Glutamatergic neuron (in vitro differentiated cells): ENCODE results near the gene AHSG. TPM values are rescaled to one million over a fixed set of nuclear protein-coding genes. Genes with fewer than 3 reads are reported as not detected.

Experiments
- DNase-seq: peaks from one replicate; pipeline ENCODE4 v3.0.0; 2022
- H3K27ac Mint-ChIP-seq: one replicate; pipeline ENCODE4 v1.8.0; 2020; ENCODE audit warnings: mild to moderate bottlenecking, mixed read lengths, inconsistent platforms; ENCODE audit not compliant: unreplicated experiment
- H3K27me3 Mint-ChIP-seq: one replicate; pipeline ENCODE4 v1.8.0; 2020; ENCODE audit warnings: mild to moderate bottlenecking, moderate library complexity, mixed read lengths, inconsistent platforms; ENCODE audit not compliant: unreplicated experiment
- H3K36me3 Mint-ChIP-seq: one replicate; pipeline ENCODE4 v1.8.0; 2020; ENCODE audit warnings: mild to moderate bottlenecking, mixed read lengths, inconsistent platforms; ENCODE audit not compliant: unreplicated experiment
- H3K4me1 Mint-ChIP-seq: one replicate; pipeline ENCODE4 v1.8.0; 2020; ENCODE audit warnings: mild to moderate bottlenecking, low read depth, mixed read lengths, inconsistent platforms; ENCODE audit not compliant: unreplicated experiment
- H3K4me3 Mint-ChIP-seq: one replicate; pipeline ENCODE4 v1.8.0; 2020; ENCODE audit warnings: mild to moderate bottlenecking, mixed read lengths, inconsistent platforms; ENCODE audit not compliant: unreplicated experiment
- H3K9me3 Mint-ChIP-seq: one replicate; pipeline ENCODE4 v1.8.0; 2020; ENCODE audit warnings: mild to moderate bottlenecking, moderate library complexity, mixed read lengths, inconsistent platforms; ENCODE audit not compliant: unreplicated experiment
- CTCF ChIP-seq: fragments of 200-600 bp; sonication (generic); IDR thresholded peaks from one replicate; pipeline ENCODE4 v1.5.0; 2021; ENCODE audit not compliant: partially characterized antibody, unreplicated experiment
- total RNA-seq: library from RNA; stranded (reverse); fragmentation: NEBNext Ultra II Directional; extraction: Animal tissue kit (Norgen Biotek cat#: 25700); gene quantifications from one replicate; pipeline ENCODE4 v1.2.1, GENCODE V29; 2021; ENCODE audit not compliant: unreplicated experiment

Gene AHSG
- total RNA-seq, 1 donor from 2014 or later: not detected

GRCh38 chr3:186613637-186614265 is 891 bp downstream of the AHSG start:
- H3K4me3 Mint-ChIP-seq: no peak overlapping the region
- no peak overlapping the region for H3K27ac Mint-ChIP-seq
- H3K9me3 Mint-ChIP-seq: peaks cover 5% of the 10 kb centered on the region
- peaks cover 1% of the 10 kb centered on the region for H3K4me1 Mint-ChIP-seq
- no peak for DNase-seq
- TF ChIP-seq CTCF: no peak
- no peaks in the 10 kb centered on the region for H3K36me3 Mint-ChIP-seq
- peaks cover 2% of the 10 kb centered on the region for H3K27me3 Mint-ChIP-seq

DNA sequence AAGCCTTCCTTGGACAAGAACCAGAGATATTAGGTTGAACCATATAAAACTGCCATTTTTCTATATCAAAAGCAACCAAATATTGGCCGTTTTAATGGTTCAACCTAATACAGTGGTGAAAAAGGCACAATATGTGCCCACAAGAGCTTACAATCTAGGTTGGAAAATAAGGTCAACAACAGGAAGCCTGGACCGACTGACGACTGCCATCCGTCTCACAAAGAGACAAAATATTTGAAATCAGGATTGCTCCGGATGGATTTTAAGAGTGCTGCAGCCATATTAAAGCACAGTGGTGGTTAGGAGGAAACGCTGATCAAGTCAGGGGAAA is 1.4 kb downstream of the AHSG start:
- Mint-ChIP-seq H3K27ac (no peak overlapping the region), H3K4me3 (no peak overlapping the region), H3K4me1 (peaks cover 1% of the 10 kb centered on the region), H3K9me3 (peaks cover 5% of the 10 kb centered on the region), H3K27me3 (peaks cover 2% of the 10 kb centered on the region), H3K36me3 (no peaks in the 10 kb centered on the region)
- TF ChIP-seq CTCF: no peak
- no peak for DNase-seq

DNA sequence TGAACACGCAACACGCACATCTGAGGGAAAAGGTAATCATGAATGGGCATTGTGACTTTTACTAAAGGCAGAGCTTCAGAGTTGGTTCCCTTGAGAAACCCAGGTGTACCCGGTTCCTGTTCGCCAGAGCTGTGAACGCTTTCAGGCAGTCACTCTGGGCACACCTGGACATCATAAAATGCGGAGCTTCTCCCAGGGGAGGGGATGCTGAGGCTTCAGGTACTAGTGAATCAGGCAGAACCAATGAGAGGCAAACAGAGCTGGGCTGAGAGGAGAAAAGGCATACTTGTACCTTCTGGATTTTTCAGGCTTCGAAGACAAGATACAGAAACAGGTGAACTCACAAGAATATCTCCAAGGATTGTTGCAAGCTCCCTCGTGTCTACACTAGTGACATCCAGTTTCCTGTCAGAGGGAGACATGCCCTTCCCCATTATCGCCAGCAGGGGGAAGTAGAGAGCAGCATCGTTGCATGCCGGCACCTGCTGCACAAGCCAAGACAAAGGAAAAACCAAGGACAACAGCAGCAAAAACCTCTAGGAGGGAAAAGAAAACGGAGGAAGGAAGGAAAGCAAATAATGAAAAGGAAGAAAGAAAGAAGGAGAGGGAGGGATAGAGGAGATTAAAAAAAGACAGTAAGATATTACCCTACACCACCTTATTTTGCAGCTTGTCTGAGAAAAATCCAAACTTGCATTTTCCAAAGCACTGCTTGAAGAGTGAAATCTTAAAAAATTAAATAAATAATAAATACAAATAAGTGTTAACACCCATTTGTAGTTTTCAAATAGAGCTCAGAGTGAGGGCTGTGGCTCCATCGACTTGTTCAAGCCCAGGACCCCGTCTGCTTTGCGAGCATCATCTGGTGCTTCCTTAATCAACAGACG is 2.0 kb downstream of the AHSG start:
- peak overlapping the region; percentile 60 for H3K27ac Mint-ChIP-seq
- H3K36me3 Mint-ChIP-seq: no peaks in the 10 kb centered on the region
- no peak overlapping the region for H3K4me3 Mint-ChIP-seq
- TF ChIP-seq CTCF: peak; percentile 96
- H3K9me3 Mint-ChIP-seq: peaks cover 5% of the 10 kb centered on the region
- DNase-seq: peak; percentile 88
- peaks cover 1% of the 10 kb centered on the region for H3K4me1 Mint-ChIP-seq
- H3K27me3 Mint-ChIP-seq: peaks cover 2% of the 10 kb centered on the region

GRCh38 chr3:186616299-186616617 is 3.4 kb downstream of the AHSG start:
- Mint-ChIP-seq H3K27me3 (peaks cover 2% of the 10 kb centered on the region), H3K36me3 (no peaks in the 10 kb centered on the region), H3K4me1 (peaks cover 1% of the 10 kb centered on the region), H3K4me3 (no peak overlapping the region), H3K9me3 (peaks cover 5% of the 10 kb centered on the region), H3K27ac (no peak overlapping the region)
- no peak for DNase-seq
- TF ChIP-seq CTCF: no peak
